ENCODE data around the gene UBE2E2. TPM values are rescaled to one million over a fixed set of nuclear protein-coding genes. Genes with fewer than 3 reads are reported as not detected.

Gene UBE2E2
- total RNA-seq, 1 donor from 2014 or later: 42.4 TPM

GRCh38 chr3:23242106-23242505, 39.0 kb downstream of the UBE2E2 start:
- H3K4me1 Mint-ChIP-seq (ENCODE audit: unreplicated experiment): no peaks in the 10 kb centered on the region
- no peak overlapping the region for H3K4me3 Mint-ChIP-seq (ENCODE audit: unreplicated experiment)

GRCh38 chr3:23244324-23245041, 41.4 kb downstream of the UBE2E2 start:
- no peak overlapping the region for H3K27ac Mint-ChIP-seq (ENCODE audit: unreplicated experiment)

More at GRCh38 chr3:23242106-23242505, 39.0 kb downstream of the UBE2E2 start:
- no peaks in the 10 kb centered on the region for H3K27me3 Mint-ChIP-seq (ENCODE audit: unreplicated experiment)
- H3K27ac Mint-ChIP-seq (ENCODE audit: unreplicated experiment): no peak overlapping the region
- H3K9me3 Mint-ChIP-seq (ENCODE audit: unreplicated experiment): no peaks in the 10 kb centered on the region
- DNase-seq (ENCODE audit: extremely low spot score, unreplicated experiment): no peak
- no peaks in the 10 kb centered on the region for H3K36me3 Mint-ChIP-seq (ENCODE audit: unreplicated experiment)
- TF ChIP-seq, protein P1, sequence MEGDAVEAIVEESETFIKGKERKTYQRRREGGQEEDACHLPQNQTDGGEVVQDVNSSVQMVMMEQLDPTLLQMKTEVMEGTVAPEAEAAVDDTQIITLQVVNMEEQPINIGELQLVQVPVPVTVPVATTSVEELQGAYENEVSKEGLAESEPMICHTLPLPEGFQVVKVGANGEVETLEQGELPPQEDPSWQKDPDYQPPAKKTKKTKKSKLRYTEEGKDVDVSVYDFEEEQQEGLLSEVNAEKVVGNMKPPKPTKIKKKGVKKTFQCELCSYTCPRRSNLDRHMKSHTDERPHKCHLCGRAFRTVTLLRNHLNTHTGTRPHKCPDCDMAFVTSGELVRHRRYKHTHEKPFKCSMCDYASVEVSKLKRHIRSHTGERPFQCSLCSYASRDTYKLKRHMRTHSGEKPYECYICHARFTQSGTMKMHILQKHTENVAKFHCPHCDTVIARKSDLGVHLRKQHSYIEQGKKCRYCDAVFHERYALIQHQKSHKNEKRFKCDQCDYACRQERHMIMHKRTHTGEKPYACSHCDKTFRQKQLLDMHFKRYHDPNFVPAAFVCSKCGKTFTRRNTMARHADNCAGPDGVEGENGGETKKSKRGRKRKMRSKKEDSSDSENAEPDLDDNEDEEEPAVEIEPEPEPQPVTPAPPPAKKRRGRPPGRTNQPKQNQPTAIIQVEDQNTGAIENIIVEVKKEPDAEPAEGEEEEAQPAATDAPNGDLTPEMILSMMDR (IDR thresholded peaks at IDR 0.05): no peak

DNA sequence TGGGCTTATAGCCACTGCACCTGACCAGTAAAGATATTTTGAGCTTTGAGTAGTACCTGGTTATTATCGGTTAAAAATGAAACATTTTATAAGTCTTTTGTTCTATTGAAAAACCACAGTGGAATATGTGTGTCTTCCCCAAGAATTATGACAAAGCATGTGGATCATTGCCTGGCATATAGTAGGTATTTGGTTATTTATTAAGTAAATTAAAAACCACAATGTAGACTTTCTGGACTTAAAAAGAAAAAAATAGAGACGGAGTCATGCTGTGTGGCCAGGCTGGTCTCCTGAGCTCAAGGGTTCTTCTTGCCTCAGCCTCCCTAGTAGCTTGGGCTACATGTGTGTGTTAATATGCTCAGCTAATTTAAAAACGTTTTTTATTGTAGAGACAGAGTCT, 43.5 kb downstream of the UBE2E2 start:
- TF ChIP-seq, protein P1 (IDR thresholded peaks at IDR 0.05): no peak
- Mint-ChIP-seq H3K4me1 (ENCODE audit: unreplicated experiment) (peaks cover 10% of the 10 kb centered on the region), H3K9me3 (ENCODE audit: unreplicated experiment) (no peaks in the 10 kb centered on the region), H3K4me3 (ENCODE audit: unreplicated experiment) (no peak overlapping the region), H3K27me3 (ENCODE audit: unreplicated experiment) (no peaks in the 10 kb centered on the region), H3K27ac (ENCODE audit: unreplicated experiment) (no peak overlapping the region), H3K36me3 (ENCODE audit: unreplicated experiment) (no peaks in the 10 kb centered on the region)
- DNase-seq (ENCODE audit: extremely low spot score, unreplicated experiment): no peak

More at GRCh38 chr3:23244324-23245041, 41.4 kb downstream of the UBE2E2 start:
- TF ChIP-seq, protein P1 (IDR thresholded peaks at IDR 0.05): no peak
- Mint-ChIP-seq H3K27me3 (ENCODE audit: unreplicated experiment) (no peaks in the 10 kb centered on the region), H3K9me3 (ENCODE audit: unreplicated experiment) (no peaks in the 10 kb centered on the region), H3K4me1 (ENCODE audit: unreplicated experiment) (peaks cover 7% of the 10 kb centered on the region), H3K36me3 (ENCODE audit: unreplicated experiment) (no peaks in the 10 kb centered on the region), H3K4me3 (ENCODE audit: unreplicated experiment) (no peak overlapping the region)
- no peak for DNase-seq (ENCODE audit: extremely low spot score, unreplicated experiment)

GRCh38 chr3:23248594-23249131, 45.5 kb downstream of the UBE2E2 start:
- H3K9me3 Mint-ChIP-seq (ENCODE audit: unreplicated experiment): no peaks in the 10 kb centered on the region
- TF ChIP-seq, protein P1 (IDR thresholded peaks at IDR 0.05): no peak
- no peaks in the 10 kb centered on the region for H3K36me3 Mint-ChIP-seq (ENCODE audit: unreplicated experiment)
- no peak for DNase-seq (ENCODE audit: extremely low spot score, unreplicated experiment)
- peaks cover 14% of the 10 kb centered on the region for H3K4me1 Mint-ChIP-seq (ENCODE audit: unreplicated experiment)
- no peak overlapping the region for H3K27ac Mint-ChIP-seq (ENCODE audit: unreplicated experiment)
- no peak overlapping the region for H3K4me3 Mint-ChIP-seq (ENCODE audit: unreplicated experiment)
- H3K27me3 Mint-ChIP-seq (ENCODE audit: unreplicated experiment): no peaks in the 10 kb centered on the region

DNA sequence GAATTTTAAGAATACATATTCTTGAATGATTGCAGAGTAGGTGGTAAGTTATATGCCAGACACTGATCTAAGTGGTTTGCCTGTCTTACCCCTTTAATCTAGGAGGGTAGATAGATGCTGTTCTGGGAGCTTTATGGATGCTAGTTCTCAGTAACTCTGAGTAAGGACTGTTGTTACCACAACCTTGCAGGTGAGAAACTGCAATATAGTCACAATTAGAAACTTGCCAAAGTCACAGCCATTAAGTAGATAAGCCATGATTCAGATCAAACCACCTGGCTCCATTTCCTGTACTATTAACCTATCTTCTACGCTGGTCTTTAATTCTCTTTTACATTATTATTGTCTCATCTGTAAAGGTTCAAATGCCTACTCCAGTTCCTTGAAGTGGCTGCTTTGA, 46.8 kb downstream of the UBE2E2 start:
- H3K27ac Mint-ChIP-seq (ENCODE audit: unreplicated experiment): no peak overlapping the region
- H3K27me3 Mint-ChIP-seq (ENCODE audit: unreplicated experiment): no peaks in the 10 kb centered on the region
- H3K4me3 Mint-ChIP-seq (ENCODE audit: unreplicated experiment): no peak overlapping the region
- no peaks in the 10 kb centered on the region for H3K9me3 Mint-ChIP-seq (ENCODE audit: unreplicated experiment)
- no peak for DNase-seq (ENCODE audit: extremely low spot score, unreplicated experiment)
- H3K36me3 Mint-ChIP-seq (ENCODE audit: unreplicated experiment): no peaks in the 10 kb centered on the region
- TF ChIP-seq, protein P1 (IDR thresholded peaks at IDR 0.05): no peak
- H3K4me1 Mint-ChIP-seq (ENCODE audit: unreplicated experiment): peaks cover 14% of the 10 kb centered on the region
